Renal pelvis (tissue), 4 donors: ENCODE data around the gene CCNQ. TPM values are rescaled to one million over a fixed set of nuclear protein-coding genes. Genes with fewer than 3 reads are reported as not detected.
A peak's percentile ranks its signal among the peaks of the same experiment; 100 is the strongest.

Experiments used
- DNase-seq: peaks from one replicate; pipeline ENCODE4 v3.0.0-alpha.2; 2013
- polyA plus RNA-seq, 3 donors: library from polyadenylated mRNA; unstranded; fragments of 120-200 nt; gene quantifications; one replicate each; pipeline ENCODE4 v1.2.1, GENCODE V29; 2013; ENCODE audit not compliant: insufficient read length in 3 of 3

Gene CCNQ
- polyA plus RNA-seq, 3 donors = 17.3 to 22.2 (median 20.4) TPM

- DNase-seq = no peak
These were observed 20.1 kb downstream of the CCNQ start for GRCh38 chrX:153578889-153579288.

DNA sequence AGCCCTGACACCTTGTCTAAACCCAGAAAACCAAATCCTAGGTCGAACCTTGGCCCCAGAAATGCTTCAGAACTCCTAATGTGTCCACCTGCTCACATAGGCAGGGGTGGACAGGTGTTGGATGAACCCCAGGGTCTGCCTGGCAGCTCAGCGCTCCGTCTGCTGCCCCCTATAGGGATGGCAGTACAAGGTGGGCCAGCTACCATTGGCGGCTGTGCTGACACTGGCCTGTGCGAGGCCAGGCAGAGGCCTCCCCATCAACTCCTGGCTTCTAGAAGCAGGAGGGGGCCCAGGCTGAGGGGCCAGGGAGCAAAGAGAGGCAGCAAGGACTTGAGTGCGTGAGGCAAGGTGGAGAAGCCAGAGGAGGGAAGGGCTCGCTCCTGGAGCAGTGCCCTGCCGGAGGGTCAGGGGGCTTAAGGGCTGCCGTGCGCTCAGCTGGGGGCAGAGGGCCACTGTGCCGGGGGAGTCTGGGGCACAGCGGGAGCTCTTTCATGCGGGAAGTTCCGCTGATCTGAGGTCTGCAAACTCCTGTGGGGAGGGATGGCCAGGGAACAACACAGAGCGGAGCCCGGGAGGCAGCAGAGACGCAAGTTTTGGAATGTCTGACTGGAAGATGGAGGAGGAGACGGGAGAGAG, 20.6 kb downstream of the CCNQ start:
- no peak for DNase-seq

- DNase-seq = no peak
These were observed 22.0 kb downstream of the CCNQ start for GRCh38 chrX:153576961-153577360.

- no peak for DNase-seq
These were observed 22.6 kb downstream of the CCNQ start for GRCh38 chrX:153576239-153576870.

DNA sequence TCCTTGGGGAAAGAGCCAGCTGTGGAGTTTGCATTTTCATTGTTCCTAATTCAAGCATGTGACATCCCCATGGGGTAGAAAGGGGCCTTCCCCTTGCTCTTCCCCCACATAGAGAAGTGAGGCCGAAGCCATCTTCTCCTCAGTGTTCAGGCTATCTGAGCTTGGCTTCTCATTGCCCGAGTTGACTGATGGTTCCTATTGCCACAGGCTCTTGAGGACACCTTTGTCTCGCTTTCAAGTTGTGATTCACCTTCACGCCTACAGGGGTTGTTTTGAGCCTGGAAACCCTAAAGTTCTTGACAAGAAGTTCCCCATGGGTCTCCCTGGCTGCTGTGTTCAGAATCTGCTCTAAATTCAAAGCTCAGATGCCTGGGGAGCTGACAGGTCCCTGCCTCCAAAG, 25.0 kb downstream of the CCNQ start:
- DNase-seq = no peak

GRCh38 chrX:153572601-153573000, 26.3 kb downstream of the CCNQ start:
- DNase-seq = no peak

DNA sequence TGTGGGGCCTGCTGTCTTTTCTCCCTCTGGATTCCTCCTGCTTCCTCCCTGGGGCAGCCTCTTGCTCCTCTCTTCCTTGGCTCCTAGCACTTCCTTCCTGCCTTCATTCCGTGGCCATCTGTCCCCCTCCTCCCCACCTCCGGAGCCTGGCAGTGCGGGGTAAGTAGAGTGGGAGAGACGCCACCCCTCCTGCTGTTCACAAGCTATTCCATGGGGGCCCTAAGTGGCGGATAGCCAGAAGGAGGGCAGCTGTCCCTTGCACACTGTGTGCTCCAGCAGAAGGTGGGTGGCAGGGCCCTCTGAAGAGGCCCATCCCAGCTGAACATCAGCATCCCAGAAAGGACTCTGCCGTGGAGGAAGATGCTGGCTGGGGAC, 27.4 kb downstream of the CCNQ start:
- DNase-seq = no peak

DNA sequence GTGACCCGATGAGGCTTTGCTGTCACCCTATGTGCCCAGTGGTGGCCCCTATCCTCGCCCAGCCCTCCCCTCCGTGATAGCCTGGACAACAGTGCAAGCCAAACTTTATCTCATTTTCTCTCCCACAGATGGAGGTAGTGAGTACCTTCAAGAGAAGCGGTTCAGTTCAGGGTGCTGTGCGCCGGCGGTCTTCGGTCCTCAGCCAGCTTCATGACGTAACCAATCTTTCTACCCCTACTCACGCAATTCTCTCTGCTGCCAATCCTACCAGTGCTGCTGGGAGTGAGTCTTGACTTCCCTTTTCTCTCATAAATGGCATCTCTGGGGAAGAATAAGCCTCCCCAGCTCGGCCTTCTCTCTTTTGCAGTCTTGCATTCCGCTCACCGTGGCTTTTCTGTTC, 29.5 kb downstream of the CCNQ start:
- no peak for DNase-seq

GRCh38 chrX:153568451-153569011, 30.4 kb downstream of the CCNQ start:
- no peak for DNase-seq

GRCh38 chrX:153565996-153566580, 32.9 kb downstream of the CCNQ start:
- no peak for DNase-seq

- DNase-seq = no peak
These were observed 34.8 kb downstream of the CCNQ start for GRCh38 chrX:153564047-153564606.

DNA sequence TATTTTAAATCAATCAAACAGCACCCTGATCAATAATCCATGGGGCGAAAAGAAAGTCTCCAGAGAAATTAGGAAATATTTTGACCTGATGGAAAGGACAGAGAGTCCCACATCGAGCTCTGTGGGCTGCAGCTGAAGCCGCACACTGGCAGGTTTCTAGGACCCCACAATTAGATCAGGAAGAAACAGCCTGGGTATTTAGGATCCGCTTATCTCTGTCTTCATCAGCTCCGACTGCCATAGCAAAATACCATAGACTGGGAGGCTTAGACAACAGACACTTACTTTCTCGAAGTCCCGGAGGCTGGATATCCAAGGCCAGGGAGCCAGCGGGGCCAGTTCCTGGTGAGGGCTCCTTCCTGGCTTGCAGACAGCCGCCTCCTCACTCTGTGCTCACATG, 36.4 kb downstream of the CCNQ start:
- DNase-seq = no peak

GRCh38 chrX:153561337-153561736, 37.6 kb downstream of the CCNQ start:
- no peak for DNase-seq

DNA sequence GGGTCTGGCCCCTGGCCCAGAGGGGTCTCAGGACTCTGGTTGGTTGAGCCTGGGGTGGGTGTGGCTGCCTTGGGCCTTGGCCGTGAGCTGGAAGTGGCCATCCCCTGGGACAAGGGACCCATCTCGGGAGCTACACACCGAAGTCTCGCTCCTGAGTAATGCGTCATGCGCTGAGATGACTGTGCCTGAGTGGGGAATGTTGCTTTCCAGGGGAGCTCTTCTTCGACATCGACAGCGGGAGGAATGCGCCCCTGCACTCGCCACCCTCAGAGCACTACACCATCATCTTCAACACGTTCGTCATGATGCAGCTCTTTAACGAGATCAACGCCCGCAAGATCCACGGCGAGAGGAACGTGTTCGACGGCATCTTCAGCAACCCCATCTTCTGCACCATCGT, 38.5 kb downstream of the CCNQ start:
- no peak for DNase-seq

DNA sequence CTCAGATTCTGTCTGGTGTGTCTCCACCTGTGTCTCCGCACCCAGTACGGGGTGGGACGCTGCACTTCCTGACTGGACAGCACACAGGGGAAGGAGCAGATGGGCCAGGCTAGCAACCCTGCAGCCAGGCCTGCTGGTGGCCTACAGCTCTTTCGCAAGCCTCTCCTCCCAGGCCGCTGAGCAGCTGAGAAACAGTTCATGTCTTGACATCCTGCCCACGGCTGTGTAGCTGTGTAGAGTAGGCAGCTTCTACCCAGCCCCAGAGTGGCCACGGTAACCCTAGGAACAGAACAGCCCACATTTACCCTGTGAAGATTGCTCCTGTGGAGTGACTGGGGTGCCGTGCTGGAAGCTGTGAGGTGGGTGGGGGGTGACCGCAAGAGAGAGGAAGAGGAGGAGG, 38.9 kb downstream of the CCNQ start:
- no peak for DNase-seq

GRCh38 chrX:153557618-153558355, 41.2 kb downstream of the CCNQ start:
- no peak for DNase-seq

GRCh38 chrX:153556767-153557166, 42.2 kb downstream of the CCNQ start:
- DNase-seq = no peak

DNA sequence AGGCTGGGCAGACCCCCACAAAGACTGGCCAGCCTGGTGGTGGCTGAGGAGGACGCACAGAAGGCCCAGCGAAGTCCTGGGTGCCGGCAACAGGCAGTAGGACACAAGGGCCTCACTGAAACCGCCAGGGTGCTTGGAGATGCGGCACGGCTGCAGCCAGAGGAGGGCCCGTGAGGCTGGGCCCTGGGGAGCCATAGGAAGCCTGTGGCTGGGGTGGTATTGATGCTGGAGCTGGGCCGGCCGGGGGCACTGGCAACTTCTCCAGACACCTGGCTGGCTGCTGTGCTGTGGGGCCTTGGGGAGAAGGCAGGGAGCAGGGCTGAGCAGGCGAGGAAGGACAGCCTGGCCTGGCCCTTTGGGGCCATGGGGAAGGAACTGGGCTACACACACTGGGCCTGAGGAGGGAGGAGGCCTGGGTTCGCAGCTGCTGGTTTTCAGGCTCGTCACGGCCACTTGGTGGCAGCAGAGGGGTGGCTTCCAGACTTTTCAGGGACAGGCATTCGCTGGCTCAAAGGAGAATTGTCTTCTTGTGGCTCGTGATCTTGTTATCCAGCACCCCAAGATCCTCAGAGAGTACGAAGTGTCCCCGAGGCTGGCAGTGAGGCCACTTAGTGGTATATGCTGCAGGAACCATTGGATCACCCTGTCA, 44.3 kb downstream of the CCNQ start:
- DNase-seq = peak; percentile 23

DNA sequence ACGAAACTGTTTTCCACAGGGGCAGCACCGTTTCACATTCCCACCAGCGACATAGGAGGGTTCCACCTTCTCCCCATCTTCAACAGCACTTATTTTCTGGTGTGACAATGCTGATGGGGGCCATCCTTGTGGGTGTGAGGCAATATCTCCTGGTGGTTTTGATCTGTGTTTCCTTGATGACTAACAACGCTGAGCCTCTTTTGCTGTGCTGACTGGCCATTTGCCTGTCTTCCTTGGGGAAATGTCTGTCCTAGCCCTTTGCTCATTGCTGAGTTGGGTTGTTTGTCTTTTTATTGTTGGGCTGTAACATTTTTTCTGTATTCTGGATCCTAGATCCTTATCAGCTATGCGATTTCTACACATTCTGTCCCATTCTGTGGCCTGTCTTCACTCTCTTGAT, 47.8 kb downstream of the CCNQ start:
- DNase-seq = no peak

- DNase-seq = no peak
These were observed 49.1 kb downstream of the CCNQ start for GRCh38 chrX:153549807-153550206.

GRCh38 chrX:153549231-153549630, 49.7 kb downstream of the CCNQ start:
- no peak for DNase-seq

GRCh38 chrX:153547195-153547594, 51.7 kb downstream of the CCNQ start:
- no peak for DNase-seq
